ENCODE data around the gene ANKRD24.

The ANKRD24 gene

DNA sequence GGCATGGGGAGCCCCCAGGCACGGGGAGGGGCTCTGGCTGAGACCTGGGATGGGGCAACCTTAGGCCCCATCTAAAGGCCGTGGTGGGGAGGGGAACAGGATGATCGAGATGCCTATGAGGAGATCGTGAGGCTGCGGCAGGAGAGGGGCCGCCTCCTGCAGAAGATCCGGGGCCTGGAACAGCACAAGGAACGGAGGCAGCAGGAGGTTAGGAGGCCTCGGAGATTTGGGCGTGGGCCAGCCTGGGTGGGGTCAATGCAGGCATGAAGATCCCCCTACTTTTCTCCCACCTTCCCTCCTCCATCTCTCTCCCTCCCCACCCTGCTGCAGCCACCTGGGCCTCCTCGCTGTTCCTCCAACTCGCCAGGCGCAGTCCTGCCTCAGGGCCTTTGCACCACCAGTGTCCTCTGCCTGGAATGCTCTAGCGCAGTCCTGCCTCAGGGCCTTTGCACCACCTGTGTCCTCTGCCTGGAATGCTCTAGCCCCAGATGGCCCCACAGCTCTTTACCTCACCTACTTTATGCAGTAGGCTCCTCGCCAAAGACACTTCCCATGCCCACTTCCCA lies 27.8 kb downstream of the ANKRD24 start:
- Histone ChIP-seq H3K18ac (ENCODE audit: low read depth in 1 of 2, low read length in 2 of 2) (no peak overlapping the region), H4K91ac (ENCODE audit: low read length) (no peak overlapping the region), H3K4me2 (ENCODE audit: low read length, poor library complexity, severe bottlenecking) (no peak overlapping the region), H3K27ac (ENCODE audit: low read length, poor library complexity, severe bottlenecking) (no peak overlapping the region), H3K4me1 (ENCODE audit: control insufficient read depth, insufficient read depth, low read depth, low read length) (peaks cover 15% of the 10 kb centered on the region), H3K9ac (ENCODE audit: low read length) (no peak overlapping the region), H2BK15ac (ENCODE audit: low read depth, poor library complexity, severe bottlenecking) (no peak overlapping the region), H3K4ac (ENCODE audit: low read depth in 1 of 2, low read length in 2 of 2) (no peak overlapping the region), H3K23ac (ENCODE audit: low read length in 2 of 2) (no peak overlapping the region), H2AK5ac (ENCODE audit: low read length, severe bottlenecking) (no peak overlapping the region), H3K79me1 (replicated peaks; ENCODE audit: low read length, poor library complexity, severe bottlenecking) (no peaks in the 10 kb centered on the region), H3K9me3 (ENCODE audit: control insufficient read depth, low read length) (no peaks in the 10 kb centered on the region), H3K4me3 (ENCODE audit: insufficient read depth in 1 of 2, low read depth in 1 of 2, low read length in 2 of 2) (no peak overlapping the region), H2AFZ (ENCODE audit: low read depth, low read length) (no peak overlapping the region), H3K27me3 (ENCODE audit: control insufficient read depth in 1 of 2, insufficient read depth in 1 of 2, low read length in 2 of 2) (peaks cover 0 to 21% of the 10 kb centered on the region in 2 experiments), H3K14ac (ENCODE audit: low read length in 2 of 2) (no peak overlapping the region), H2BK5ac (ENCODE audit: low read depth, low read length, poor library complexity, severe bottlenecking) (no peak overlapping the region), H4K8ac (ENCODE audit: low read length) (no peak overlapping the region), H2BK120ac (ENCODE audit: low read depth, low read length) (no peak overlapping the region), H2BK12ac (ENCODE audit: low read length in 2 of 2) (no peak overlapping the region), H3K36me3 (ENCODE audit: control insufficient read depth in 1 of 2, insufficient read depth in 2 of 2, low read depth in 1 of 2, low read length in 2 of 2) (no peaks in the 10 kb centered on the region)
- 87% methylated on average over 13 of the region's 15 CpGs for WGBS
- no peak for DNase-seq

GRCh38 chr19:4213116-4213515 lies 30.6 kb downstream of the ANKRD24 start:
- no peaks in the 10 kb centered on the region for H3K36me3 ChIP-seq (ENCODE audit: control insufficient read depth in 1 of 2, insufficient read depth in 2 of 2, low read depth in 1 of 2, low read length in 2 of 2)

GRCh38 chr19:4215807-4216206 lies 33.3 kb downstream of the ANKRD24 start:
- no peak overlapping the region for H4K91ac ChIP-seq (ENCODE audit: low read length)
- no peak overlapping the region for H2AFZ ChIP-seq (ENCODE audit: low read depth, low read length)
- no peak overlapping the region for H3K9ac ChIP-seq (ENCODE audit: low read length)
- no peaks in the 10 kb centered on the region for H3K79me1 ChIP-seq (replicated peaks; ENCODE audit: low read length, poor library complexity, severe bottlenecking)
- no peak overlapping the region for H3K18ac ChIP-seq (ENCODE audit: low read depth in 1 of 2, low read length in 2 of 2)
- H3K14ac ChIP-seq (ENCODE audit: low read length in 2 of 2) = no peak overlapping the region
- H3K4me3 ChIP-seq (ENCODE audit: insufficient read depth in 1 of 2, low read depth in 1 of 2, low read length in 2 of 2) = no peak overlapping the region
- H3K27me3 ChIP-seq (ENCODE audit: control insufficient read depth in 1 of 2, insufficient read depth in 1 of 2, low read length in 2 of 2) = peaks cover 0 to 21% of the 10 kb centered on the region in 2 experiments
- H2BK15ac ChIP-seq (ENCODE audit: low read depth, poor library complexity, severe bottlenecking) = no peak overlapping the region
- no peaks in the 10 kb centered on the region for H3K36me3 ChIP-seq (ENCODE audit: control insufficient read depth in 1 of 2, insufficient read depth in 2 of 2, low read depth in 1 of 2, low read length in 2 of 2)
- peaks cover 15% of the 10 kb centered on the region for H3K4me1 ChIP-seq (ENCODE audit: control insufficient read depth, insufficient read depth, low read depth, low read length)
- H4K8ac ChIP-seq (ENCODE audit: low read length) = no peak overlapping the region
- DNase-seq = no peak
- H3K27ac ChIP-seq (ENCODE audit: low read length, poor library complexity, severe bottlenecking) = no peak overlapping the region
- WGBS = 80% methylated on average over 4 of the region's 10 CpGs
- no peak overlapping the region for H2AK5ac ChIP-seq (ENCODE audit: low read length, severe bottlenecking)
- no peak overlapping the region for H2BK5ac ChIP-seq (ENCODE audit: low read depth, low read length, poor library complexity, severe bottlenecking)
- H3K23ac ChIP-seq (ENCODE audit: low read length in 2 of 2) = no peak overlapping the region
- H3K4ac ChIP-seq (ENCODE audit: low read depth in 1 of 2, low read length in 2 of 2) = no peak overlapping the region
- no peak overlapping the region for H2BK12ac ChIP-seq (ENCODE audit: low read length in 2 of 2)
- H2BK120ac ChIP-seq (ENCODE audit: low read depth, low read length) = no peak overlapping the region
- H3K4me2 ChIP-seq (ENCODE audit: low read length, poor library complexity, severe bottlenecking) = no peak overlapping the region
- H3K9me3 ChIP-seq (ENCODE audit: control insufficient read depth, low read length) = no peaks in the 10 kb centered on the region

More at GRCh38 chr19:4213116-4213515, 30.6 kb downstream of the ANKRD24 start:
- no peak overlapping the region for H2BK120ac ChIP-seq (ENCODE audit: low read depth, low read length)
- H3K14ac ChIP-seq (ENCODE audit: low read length in 2 of 2) = no peak overlapping the region
- H2AFZ ChIP-seq (ENCODE audit: low read depth, low read length) = no peak overlapping the region
- H2AK5ac ChIP-seq (ENCODE audit: low read length, severe bottlenecking) = no peak overlapping the region
- peaks cover 0 to 21% of the 10 kb centered on the region in 2 experiments for H3K27me3 ChIP-seq (ENCODE audit: control insufficient read depth in 1 of 2, insufficient read depth in 1 of 2, low read length in 2 of 2)
- no peak overlapping the region for H3K23ac ChIP-seq (ENCODE audit: low read length in 2 of 2)
- H4K8ac ChIP-seq (ENCODE audit: low read length) = no peak overlapping the region
- DNase-seq = no peak
- H3K4me2 ChIP-seq (ENCODE audit: low read length, poor library complexity, severe bottlenecking) = no peak overlapping the region
- no peaks in the 10 kb centered on the region for H3K9me3 ChIP-seq (ENCODE audit: control insufficient read depth, low read length)
- no peak overlapping the region for H2BK5ac ChIP-seq (ENCODE audit: low read depth, low read length, poor library complexity, severe bottlenecking)
- no peak overlapping the region for H3K4ac ChIP-seq (ENCODE audit: low read depth in 1 of 2, low read length in 2 of 2)
- 79% methylated on average over 3 of the region's 3 CpGs for WGBS
- no peak overlapping the region for H2BK12ac ChIP-seq (ENCODE audit: low read length in 2 of 2)
- no peak overlapping the region for H3K9ac ChIP-seq (ENCODE audit: low read length)
- no peak overlapping the region for H4K91ac ChIP-seq (ENCODE audit: low read length)
- H3K79me1 ChIP-seq (replicated peaks; ENCODE audit: low read length, poor library complexity, severe bottlenecking) = no peaks in the 10 kb centered on the region
- no peak overlapping the region for H3K18ac ChIP-seq (ENCODE audit: low read depth in 1 of 2, low read length in 2 of 2)
- no peak overlapping the region for H2BK15ac ChIP-seq (ENCODE audit: low read depth, poor library complexity, severe bottlenecking)
- peaks cover 17% of the 10 kb centered on the region for H3K4me1 ChIP-seq (ENCODE audit: control insufficient read depth, insufficient read depth, low read depth, low read length)
- H3K27ac ChIP-seq (ENCODE audit: low read length, poor library complexity, severe bottlenecking) = no peak overlapping the region
- H3K4me3 ChIP-seq (ENCODE audit: insufficient read depth in 1 of 2, low read depth in 1 of 2, low read length in 2 of 2) = no peak overlapping the region

DNA sequence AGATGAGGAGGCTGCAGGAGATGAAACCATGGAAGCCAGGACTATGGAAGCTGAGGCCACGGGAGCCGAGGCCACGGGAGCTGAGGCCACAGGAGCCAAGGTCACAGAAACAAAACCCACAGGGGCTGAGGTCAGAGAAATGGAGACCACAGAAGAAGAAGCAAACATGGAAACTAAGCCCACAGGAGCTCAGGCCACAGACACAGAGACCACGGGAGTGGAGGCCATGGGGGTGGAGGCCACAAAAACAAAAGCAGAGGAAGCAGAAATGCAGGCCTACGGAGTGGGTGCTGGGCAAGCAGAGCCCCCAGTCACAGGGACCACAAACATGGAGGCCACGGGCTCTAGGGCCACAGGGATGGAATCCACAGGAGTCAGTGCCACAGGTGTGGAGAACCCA lies 34.4 kb downstream of the ANKRD24 start:
- Histone ChIP-seq H3K9me3 (ENCODE audit: control insufficient read depth, low read length) (no peaks in the 10 kb centered on the region), H3K23ac (ENCODE audit: low read length in 2 of 2) (no peak overlapping the region), H3K4me2 (ENCODE audit: low read length, poor library complexity, severe bottlenecking) (no peak overlapping the region), H3K4ac (ENCODE audit: low read depth in 1 of 2, low read length in 2 of 2) (no peak overlapping the region), H2BK12ac (ENCODE audit: low read length in 2 of 2) (no peak overlapping the region), H3K9ac (ENCODE audit: low read length) (no peak overlapping the region), H3K18ac (ENCODE audit: low read depth in 1 of 2, low read length in 2 of 2) (no peak overlapping the region), H3K79me1 (replicated peaks; ENCODE audit: low read length, poor library complexity, severe bottlenecking) (no peaks in the 10 kb centered on the region), H3K4me1 (ENCODE audit: control insufficient read depth, insufficient read depth, low read depth, low read length) (peaks cover 17% of the 10 kb centered on the region), H3K27me3 (ENCODE audit: control insufficient read depth in 1 of 2, insufficient read depth in 1 of 2, low read length in 2 of 2) (peaks cover 0 to 26% of the 10 kb centered on the region in 2 experiments), H2AK5ac (ENCODE audit: low read length, severe bottlenecking) (no peak overlapping the region), H2BK15ac (ENCODE audit: low read depth, poor library complexity, severe bottlenecking) (no peak overlapping the region), H3K27ac (ENCODE audit: low read length, poor library complexity, severe bottlenecking) (no peak overlapping the region), H2BK5ac (ENCODE audit: low read depth, low read length, poor library complexity, severe bottlenecking) (no peak overlapping the region), H3K14ac (ENCODE audit: low read length in 2 of 2) (no peak overlapping the region), H2BK120ac (ENCODE audit: low read depth, low read length) (no peak overlapping the region), H2AFZ (ENCODE audit: low read depth, low read length) (no peak overlapping the region), H3K4me3 (ENCODE audit: insufficient read depth in 1 of 2, low read depth in 1 of 2, low read length in 2 of 2) (no peak overlapping the region), H4K91ac (ENCODE audit: low read length) (no peak overlapping the region), H3K36me3 (ENCODE audit: control insufficient read depth in 1 of 2, insufficient read depth in 2 of 2, low read depth in 1 of 2, low read length in 2 of 2) (no peaks in the 10 kb centered on the region), H4K8ac (ENCODE audit: low read length) (no peak overlapping the region)
- no peak for DNase-seq
- WGBS = 81% methylated on average over 6 of the region's 6 CpGs

Data from mesenchymal stem cell (in vitro differentiated cells and primary cell).